GM04503 (cell line): Measurements from ENCODE around the gene TWF2.
"Not testable (repeated sequence)": the region's sequence is repeated elsewhere in the genome, so short reads cannot be mapped to it uniquely, and the experiment has no call there.

Source experiments
- DNase-seq: peaks from one replicate; pipeline ENCODE4 v3.0.0-alpha.2; 2012; ENCODE audit warnings: low read depth

TWF2 gene

DNA sequence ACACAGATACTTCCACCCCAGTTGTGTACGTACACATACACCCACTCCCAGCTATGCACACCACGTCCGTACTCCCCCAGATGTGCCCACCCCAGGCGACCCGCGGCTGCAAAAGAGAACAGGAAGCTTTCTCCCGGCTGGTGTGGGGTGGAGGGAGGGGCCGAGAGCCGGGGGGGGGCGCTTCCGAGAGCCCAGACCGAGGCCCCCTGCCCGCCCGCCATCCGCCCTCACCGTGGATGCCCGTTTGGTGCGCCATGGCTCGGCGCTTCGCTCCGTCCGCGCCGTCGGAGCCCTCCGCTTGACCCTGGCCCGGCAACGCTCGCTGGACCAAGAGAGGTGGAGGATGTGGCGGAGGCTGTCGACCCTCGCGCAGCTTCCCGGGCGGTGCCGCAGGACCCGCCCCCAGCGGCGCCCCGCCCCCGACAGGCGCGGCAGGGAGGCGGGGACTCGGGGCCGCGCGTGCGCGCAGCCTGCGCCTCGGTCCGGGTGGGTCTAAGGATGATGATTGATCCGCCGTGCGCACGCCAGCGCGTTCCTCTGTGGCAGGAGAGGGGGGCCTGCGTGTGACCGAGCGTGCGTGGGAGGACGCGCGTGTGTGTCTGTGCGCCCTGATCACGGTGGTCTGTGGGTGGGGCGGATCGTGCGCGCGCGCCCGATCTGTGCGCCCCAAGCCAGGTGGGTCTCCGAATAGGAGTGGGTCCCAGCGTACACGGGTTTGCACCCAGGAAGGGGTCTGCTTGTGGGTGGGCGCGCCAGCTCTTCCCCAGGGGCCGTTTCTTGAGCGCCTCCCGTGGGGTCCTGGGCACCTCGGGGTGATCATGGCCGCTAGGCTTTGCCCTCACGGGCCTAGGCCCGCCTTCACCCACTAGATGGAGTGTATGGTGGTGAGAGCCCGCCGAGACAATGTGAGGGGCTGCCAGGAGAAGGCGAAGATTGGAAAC is at the start of gene TWF2:
TWF2 (minus strand) TSS at position 398 of the 941 bp plus-strand sequence; CDS start at position 256, 142 bp downstream.
- DNase-seq: no peak

DNA sequence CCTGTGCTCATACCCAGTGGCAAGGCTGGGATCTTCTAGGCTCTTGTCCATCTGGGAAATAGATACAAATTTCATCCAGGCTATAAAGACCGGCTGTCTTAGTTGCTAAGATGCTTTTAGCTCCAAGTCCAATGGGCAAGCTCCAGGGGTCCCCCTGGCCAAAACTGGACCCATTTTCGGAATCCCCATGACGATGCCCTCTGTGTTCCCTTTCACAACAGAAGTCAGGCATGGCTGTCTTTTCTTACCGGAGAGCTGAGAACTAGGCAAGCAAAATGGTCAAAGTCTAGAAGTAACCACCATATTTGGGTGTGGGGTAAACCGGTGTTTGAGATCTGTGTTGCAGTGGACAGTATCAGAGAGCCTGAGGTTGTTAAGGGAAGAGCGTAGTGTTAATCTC is 49.7 kb upstream of the TWF2 start:
- DNase-seq: no peak

DNA sequence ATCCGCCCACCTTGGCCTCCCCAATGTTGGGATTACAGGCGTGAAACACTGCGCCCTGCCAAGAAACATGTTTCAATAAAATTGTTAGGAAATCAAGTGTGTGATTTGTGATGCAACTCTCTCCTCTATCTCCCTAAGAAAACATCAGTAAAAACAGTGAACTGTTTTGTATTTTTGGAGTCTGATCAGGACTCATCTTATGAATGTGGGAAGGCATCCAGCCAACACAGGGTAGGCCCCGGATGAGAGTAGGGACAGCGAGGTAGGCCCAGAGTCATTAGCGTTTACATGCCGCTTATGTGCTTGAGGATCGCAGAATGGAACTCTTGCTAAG is 47.8 kb upstream of the TWF2 start:
- no peak for DNase-seq

- not testable (repeated sequence) for DNase-seq
These were observed 45.1 kb upstream of the TWF2 start for GRCh38 chr3:52284051-52284450.

DNA sequence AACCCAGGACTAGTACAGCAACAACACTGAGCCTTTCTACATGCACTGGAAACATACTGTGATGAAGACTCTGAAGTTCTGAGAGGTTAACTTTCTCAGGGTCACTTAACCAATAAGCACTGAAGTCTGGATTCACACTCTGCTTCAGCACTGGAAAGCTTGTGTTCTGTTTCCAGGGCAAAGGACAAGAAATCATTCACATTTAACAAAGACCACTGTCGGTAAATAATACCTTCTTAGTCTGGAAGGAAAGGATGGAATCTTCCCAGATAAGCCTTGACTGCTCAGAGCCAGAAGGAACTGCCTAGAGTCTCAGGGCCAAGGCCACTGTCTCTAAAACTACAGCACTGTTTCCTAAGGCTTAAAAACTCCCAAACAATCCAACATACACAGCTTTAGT is 44.3 kb upstream of the TWF2 start:
- DNase-seq: no peak

- no peak for DNase-seq
These were observed 43.2 kb upstream of the TWF2 start for GRCh38 chr3:52281981-52282801.

- DNase-seq: no peak
These were observed 41.1 kb upstream of the TWF2 start for GRCh38 chr3:52280050-52280461.

GRCh38 chr3:52279596-52279995 is 40.6 kb upstream of the TWF2 start:
- no peak for DNase-seq

GRCh38 chr3:52278510-52279069 is 39.6 kb upstream of the TWF2 start, which contains the start of gene WDR82:
Gene WDR82, minus strand, starts transcription at chr3:52278649. Its CDS starts 288 bp downstream, at chr3:52278361.
- DNase-seq: peak; percentile 44

- no peak for DNase-seq
These were observed 39.1 kb upstream of the TWF2 start for GRCh38 chr3:52277972-52278509.

GRCh38 chr3:52277071-52277964 is 38.4 kb upstream of the TWF2 start:
- no peak for DNase-seq

- not testable (repeated sequence) for DNase-seq
These were observed 35.8 kb upstream of the TWF2 start for GRCh38 chr3:52274781-52275180.

GRCh38 chr3:52272831-52273230 is 33.9 kb upstream of the TWF2 start:
- DNase-seq: no peak

DNA sequence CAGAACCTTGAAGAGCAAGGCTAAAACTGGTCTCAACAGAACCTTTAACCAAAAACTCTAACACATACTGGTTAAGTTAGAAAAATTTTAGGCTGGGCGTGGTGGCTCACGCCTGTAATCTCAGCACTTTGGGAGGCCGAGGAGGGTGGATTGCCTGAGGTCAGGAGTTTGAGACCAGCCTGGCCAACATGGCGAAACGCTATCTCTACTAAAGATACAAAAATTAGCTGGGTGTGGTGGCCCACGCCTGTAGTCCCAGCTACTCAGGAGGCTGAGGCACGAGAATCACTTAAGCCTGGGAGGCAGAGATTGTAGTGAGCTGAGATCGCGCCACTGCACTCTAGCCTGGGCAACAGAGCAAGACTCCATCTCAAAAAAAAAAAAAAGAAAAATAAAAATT is 33.2 kb upstream of the TWF2 start:
- DNase-seq: not testable (repeated sequence)

- DNase-seq: no peak
These were observed 31.3 kb upstream of the TWF2 start for GRCh38 chr3:52270252-52270754.

DNA sequence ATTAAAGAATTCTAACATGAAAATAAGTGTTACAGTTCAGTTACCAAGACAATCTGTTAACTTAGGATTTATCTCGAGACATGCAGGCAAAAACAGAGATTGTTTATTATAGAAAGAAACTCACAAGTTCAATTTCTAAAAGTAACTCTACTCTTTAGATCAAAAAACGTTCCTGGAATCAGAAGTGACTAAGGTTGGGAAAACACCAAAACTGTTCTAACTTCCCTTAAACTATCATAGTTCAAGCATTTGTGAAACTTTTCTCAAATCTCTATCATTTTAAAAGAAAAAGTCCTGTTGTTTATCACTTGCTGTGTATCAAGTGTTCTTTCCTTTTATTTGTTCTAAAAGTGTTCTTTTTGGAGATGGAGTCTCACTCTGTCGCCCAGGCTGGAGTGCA is 30.8 kb upstream of the TWF2 start:
- no peak for DNase-seq

GRCh38 chr3:52268036-52268435 is 29.1 kb upstream of the TWF2 start:
- DNase-seq: no peak

DNA sequence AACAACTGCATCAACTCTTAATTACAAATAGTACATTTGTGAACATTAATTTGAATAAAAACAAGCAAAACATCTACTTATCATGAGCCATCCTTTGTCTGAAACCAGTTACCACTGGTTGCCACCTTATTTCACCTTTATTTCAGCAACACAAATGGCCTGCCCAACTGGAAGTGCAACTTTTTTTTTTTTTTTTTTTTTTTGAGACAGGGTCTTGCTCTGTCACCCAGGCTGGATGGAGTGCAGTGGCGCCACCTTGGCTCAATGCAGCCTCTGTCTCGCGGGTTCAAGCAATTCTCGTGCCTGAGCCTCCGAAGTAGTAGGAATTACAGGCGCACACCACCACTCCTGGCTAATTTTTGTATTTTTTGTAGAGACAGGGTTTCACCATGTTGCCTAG is 26.4 kb upstream of the TWF2 start:
- DNase-seq: no peak

DNA sequence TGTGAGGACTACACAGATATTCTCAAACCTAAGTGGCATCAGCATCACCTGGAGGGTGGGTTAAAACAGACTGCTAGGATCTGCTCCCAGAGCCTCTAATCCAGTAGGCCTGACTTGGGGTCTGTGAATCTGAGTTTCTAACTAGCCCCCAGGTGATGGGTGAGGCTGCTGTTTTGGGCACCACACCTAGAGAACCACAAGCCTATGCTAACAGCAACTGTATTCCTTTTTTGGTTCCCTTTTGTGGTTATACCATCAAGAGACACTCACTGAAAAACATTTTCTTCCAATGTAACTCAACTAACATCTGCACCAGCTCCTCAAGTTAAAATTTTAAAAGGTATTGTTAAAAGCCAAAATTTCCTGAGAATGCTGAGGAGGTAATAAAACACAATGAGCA is 23.5 kb upstream of the TWF2 start:
- no peak for DNase-seq

GRCh38 chr3:52259448-52259847 is 20.5 kb upstream of the TWF2 start:
- DNase-seq: no peak

GRCh38 chr3:52259035-52259434 is 20.1 kb upstream of the TWF2 start:
- DNase-seq: no peak
